ENCODE data around the gene ASB9.
"Not testable (repeated sequence)": the region's sequence is repeated elsewhere in the genome, so short reads cannot be mapped to it uniquely, and the experiment has no call there.

The ASB9 gene

GRCh38 chrX:15240414-15240813, 29.5 kb downstream of the ASB9 start:
- no peak for DNase-seq

DNA sequence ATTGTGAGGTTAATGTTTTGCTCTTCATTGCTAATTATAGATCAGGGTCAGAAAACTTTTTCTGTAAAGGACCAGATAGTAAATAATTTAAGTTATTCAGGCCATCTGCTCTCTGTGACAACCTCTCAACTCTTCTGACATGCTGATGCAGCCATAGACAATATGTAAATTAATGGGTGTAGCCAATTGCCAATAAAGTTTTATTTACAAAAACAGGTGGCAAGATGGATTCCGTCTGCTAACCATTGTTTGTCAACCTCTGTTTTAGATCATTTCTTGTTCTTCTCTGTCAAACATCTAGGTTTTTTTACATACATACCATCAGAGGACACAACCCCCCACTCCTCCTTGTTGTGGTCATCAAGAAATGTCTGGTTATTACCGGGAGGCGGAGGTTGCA, 33.7 kb downstream of the ASB9 start:
- no peak for DNase-seq

DNA sequence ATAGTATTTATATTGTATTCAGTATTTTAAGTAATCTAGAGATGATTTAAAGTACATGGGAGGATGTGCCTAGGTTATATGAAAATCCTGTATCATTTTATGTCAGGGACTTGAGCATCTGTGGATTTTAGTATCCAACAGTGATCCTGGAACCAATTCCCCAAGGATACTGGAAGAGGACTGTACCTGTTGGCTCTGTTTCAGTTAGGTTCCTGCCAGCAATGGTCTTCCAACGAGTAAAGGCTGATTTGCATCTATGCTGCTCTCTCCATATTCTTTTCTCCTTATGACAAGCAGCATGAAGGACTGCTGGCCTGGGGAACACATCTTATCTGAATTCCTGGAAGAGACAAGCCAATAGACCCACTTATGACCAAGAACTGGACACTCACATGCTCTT, 34.9 kb downstream of the ASB9 start:
- DNase-seq = no peak

- no peak for DNase-seq
Observed at GRCh38 chrX:15233416-15234015, 36.4 kb downstream of the ASB9 start.

- DNase-seq = no peak
Observed at GRCh38 chrX:15224747-15225146, 45.1 kb downstream of the ASB9 start.

- no peak for DNase-seq
Observed at GRCh38 chrX:15221321-15221720, 48.6 kb downstream of the ASB9 start.

DNA sequence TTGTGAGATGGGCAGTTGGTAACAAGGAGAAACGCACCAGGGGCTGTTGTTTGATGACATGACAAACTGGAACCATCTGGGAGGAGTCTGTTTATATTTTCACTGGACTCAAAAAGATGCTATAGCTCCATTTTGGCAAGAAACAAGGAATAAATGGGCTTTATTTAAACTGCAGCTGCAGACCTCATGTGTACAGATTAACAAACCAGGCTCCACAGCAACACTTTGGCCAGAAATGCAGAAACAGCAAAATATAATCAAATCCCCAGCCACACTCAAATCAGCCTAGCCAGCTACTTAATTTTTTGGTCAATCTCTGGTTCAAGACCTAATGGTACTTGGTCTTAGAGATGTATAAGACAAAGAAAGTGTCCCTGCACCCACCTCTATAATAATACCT, 52.7 kb downstream of the ASB9 start:
- DNase-seq = no peak

- no peak for DNase-seq
Observed at GRCh38 chrX:15216280-15216679, 53.6 kb downstream of the ASB9 start.

DNA sequence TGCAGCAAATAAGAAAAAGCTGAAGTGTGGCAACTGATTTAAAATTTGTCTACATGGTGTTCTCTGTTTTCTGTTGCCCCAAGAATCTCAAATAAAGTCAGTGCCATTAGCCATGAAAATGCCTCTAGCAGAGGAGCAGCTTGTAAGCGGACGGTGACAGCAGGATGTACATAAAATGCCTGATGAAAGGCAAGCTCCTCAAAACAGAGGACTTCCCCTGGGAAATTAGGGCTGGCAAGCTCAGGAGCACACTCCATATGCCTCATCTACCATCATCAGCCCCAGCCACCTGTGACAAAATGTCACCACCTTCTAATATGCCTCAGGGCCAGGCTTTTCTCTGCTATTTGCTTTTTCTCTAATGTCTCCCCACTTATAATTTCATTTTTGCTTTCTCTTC, 54.5 kb downstream of the ASB9 start:
- no peak for DNase-seq

DNA sequence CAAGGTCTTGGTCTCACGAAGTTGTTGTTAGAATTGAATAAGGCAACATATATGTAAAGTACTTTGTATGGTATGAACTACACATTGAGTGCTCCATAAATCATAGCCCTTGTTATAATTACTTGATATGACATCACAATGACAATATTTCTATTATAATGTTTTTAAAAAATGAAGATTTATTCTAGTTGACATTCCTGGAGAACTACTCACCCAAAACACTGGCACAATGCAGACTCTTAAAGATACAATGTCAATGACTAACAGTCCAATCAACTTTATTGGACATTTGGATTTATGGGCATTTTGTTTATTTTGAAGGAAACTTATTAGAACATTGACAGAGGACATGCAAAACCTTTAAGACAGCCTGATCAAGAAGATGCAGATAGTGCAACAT, 55.3 kb downstream of the ASB9 start:
- no peak for DNase-seq

- DNase-seq = no peak
Observed at GRCh38 chrX:15209096-15209495, 60.8 kb downstream of the ASB9 start.

GRCh38 chrX:15207994-15208393, 61.9 kb downstream of the ASB9 start:
- no peak for DNase-seq

DNA sequence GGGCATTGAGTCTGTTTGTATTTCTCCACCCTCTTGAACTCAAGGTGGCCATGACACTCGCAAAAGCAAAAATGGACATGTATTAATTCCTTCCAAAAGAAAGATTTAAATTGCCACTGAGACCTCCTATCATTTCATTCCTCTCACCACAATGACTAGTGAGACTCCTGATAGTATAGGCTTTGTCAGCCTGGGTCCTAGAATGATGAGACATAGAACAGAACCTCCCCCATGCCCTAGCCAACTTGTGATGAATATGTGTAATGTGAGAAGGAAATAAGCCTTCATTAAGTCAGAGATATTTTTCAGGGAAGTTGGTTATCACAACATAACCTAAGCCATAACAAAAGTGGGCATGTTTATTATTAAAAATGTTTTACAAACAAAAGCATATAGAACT, 62.5 kb downstream of the ASB9 start:
- no peak for DNase-seq

GRCh38 chrX:15206306-15206705, 63.6 kb downstream of the ASB9 start:
- no peak for DNase-seq

- no peak for DNase-seq
Observed at GRCh38 chrX:15204130-15204751, 65.6 kb downstream of the ASB9 start.

DNA sequence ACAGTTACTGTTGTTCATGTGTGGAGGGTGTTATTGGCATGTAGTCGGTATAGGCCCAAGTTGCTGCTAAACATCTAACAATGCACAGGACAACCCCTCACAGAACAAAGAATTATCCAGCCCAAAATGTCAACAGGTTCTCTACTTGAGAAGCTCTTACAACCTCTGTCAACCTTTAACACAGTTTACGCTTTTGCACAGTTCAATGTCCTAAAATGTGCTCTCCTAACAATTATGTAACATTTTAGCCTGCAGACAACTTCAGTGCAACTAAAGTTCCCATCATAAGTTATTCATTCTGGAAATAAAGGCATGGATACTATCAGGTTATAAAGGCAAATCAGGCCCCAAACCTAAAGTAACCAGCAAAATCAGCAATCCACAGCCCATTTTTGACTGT, 66.2 kb downstream of the ASB9 start:
- DNase-seq = no peak

- DNase-seq = no peak
Observed at GRCh38 chrX:15202454-15203177, 67.3 kb downstream of the ASB9 start.

DNA sequence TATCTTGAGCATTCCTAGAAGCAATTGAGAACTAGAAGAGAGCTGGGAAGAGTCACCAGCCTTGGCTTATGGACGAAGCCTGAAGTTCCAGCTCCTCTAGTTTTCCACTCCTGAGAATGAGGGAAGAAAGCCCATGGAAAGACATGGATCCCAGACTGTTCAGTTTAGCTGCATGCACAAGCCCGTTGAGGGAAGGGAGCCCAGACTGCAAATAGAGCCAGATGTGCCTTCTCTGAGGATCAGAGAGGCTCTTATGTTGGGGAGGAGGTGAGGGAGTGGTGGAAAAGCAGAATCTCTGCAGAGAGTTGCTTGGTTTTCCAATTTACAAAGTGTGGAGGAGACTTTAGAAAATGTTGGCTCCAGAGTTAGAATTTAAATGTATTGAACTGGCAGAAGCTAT, 69.0 kb downstream of the ASB9 start:
- no peak for DNase-seq

DNA sequence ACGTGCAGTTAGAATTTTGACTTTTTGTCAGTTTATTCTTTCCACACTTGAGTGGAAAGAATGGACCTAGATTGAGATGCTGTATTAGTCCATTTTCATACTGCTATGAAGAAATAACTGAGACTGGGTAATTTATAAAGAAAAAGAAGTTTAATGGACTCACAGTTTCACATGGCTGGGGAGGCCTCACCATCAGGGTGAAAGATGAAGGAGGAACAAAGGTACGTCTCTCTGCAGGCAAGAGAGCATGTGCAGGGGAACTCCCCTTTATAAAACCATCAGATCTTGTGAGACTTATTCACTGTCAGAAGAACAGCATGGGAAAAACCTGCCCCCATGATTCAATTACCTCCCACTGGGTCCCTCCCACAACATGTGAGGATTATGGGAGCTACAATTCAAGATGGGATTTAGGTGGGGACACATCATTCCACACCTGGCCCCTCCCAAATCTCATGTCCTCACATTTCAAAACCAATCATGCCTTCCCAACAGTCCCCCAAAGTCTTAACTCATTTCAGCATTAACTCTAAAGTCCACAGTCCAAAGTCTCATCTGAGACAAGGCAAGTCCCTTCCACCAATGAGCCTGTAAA, 71.2 kb downstream of the ASB9 start:
- DNase-seq = not testable (repeated sequence)

- no peak for DNase-seq
Observed at GRCh38 chrX:15194146-15194545, 75.7 kb downstream of the ASB9 start.
